Upper lobe of left lung (tissue), 4 donors: ENCODE measurements around the gene SLC50A1.

Experiments
- CTCF ChIP-seq, 6 experiments: fragments of 450-650 bp in 4 of 6; fragments of 200-600 bp in 2 of 6; sonication (generic) in 2 of 6; IDR thresholded peaks; one replicate each; pipeline ENCODE4 v1.5.1; 2016 to 2019; ENCODE audit warnings: antibody characterized with exemption in 6 of 6
- POLR2A ChIP-seq, 4 donors: fragments of 450-650 bp; IDR thresholded peaks; one replicate each; pipeline ENCODE4 v1.5.1; 2016 to 2017; ENCODE audit warnings: antibody characterized with exemption in 4 of 4, mild to moderate bottlenecking in 2 of 4
- POLR2AphosphoS5 ChIP-seq, 2 donors: sonication (generic); formaldehyde crosslinking; IDR thresholded peaks; one replicate each; pipeline ENCODE4 v1.5.1; 2017; ENCODE audit warnings: antibody characterized with exemption in 2 of 2

DNA sequence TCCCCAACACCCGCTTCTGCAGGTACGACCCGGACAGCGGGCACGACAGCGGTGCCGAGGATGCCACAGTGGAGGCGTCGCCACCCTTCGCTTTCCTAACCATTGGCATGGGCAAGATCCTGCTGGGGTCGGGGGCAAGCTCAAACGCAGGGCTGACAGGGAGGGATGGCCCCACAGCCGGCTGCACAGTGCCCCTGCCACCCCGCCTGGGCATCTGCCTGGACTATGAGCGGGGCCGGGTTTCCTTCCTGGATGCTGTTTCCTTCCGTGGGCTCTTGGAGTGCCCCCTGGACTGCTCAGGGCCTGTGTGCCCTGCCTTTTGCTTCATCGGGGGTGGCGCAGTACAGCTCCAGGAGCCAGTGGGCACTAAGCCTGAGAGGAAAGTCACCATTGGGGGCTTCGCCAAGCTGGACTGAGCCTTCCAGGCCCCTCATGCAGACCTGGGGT is 48.1 kb downstream of the SLC50A1 start:
- TF ChIP-seq CTCF (IDR thresholded peaks at IDR 0.05), result no peak
- TF ChIP-seq POLR2AphosphoS5 (IDR thresholded peaks at IDR 0.05), result no peak
- peak in 1 of 4 donors; percentile 40 for TF ChIP-seq POLR2A (IDR thresholded peaks at IDR 0.05)
